ENCODE data around the gene ARHGAP15.

DNA sequence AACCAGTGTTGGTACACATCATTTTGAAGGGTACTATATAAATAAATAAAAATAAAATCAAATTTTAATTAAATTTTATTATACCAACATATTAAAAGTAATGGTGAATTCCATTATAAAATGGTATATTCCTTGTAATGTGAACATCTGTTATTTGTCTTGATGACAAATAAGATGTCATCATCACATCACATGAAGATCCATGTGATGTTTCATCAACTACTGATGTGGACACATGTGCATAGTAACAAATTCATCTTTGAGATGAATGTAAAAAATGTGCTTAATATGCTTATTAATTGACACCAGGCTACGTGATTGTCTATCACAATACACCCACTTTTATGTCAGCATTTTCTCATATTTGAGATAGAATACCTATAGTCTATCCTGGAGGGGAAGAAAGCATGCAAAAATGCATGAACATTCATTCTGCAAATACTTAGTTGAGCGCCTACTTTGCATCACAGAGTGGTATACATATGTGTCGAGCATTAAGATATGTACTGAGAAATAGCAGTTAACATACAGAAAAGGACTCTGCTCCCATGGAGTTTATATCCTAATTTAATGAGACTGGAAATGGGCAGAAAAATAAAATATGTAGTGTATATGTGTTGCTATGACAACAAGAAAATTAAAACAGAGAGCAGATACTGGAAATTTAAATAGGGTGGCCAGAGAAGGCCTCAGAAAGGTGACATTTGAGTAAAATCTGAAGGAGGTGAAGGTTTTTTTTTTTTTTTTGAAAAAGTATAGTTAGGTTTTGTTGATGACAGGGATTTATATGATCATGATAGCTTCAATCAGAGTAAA lies 281.1 kb downstream of the ARHGAP15 start:
- TF ChIP-seq EZH2 (IDR thresholded peaks at IDR 0.05; ENCODE audit: low read length, missing control alignments), result no peak
- TF ChIP-seq, protein P1, sequence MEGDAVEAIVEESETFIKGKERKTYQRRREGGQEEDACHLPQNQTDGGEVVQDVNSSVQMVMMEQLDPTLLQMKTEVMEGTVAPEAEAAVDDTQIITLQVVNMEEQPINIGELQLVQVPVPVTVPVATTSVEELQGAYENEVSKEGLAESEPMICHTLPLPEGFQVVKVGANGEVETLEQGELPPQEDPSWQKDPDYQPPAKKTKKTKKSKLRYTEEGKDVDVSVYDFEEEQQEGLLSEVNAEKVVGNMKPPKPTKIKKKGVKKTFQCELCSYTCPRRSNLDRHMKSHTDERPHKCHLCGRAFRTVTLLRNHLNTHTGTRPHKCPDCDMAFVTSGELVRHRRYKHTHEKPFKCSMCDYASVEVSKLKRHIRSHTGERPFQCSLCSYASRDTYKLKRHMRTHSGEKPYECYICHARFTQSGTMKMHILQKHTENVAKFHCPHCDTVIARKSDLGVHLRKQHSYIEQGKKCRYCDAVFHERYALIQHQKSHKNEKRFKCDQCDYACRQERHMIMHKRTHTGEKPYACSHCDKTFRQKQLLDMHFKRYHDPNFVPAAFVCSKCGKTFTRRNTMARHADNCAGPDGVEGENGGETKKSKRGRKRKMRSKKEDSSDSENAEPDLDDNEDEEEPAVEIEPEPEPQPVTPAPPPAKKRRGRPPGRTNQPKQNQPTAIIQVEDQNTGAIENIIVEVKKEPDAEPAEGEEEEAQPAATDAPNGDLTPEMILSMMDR (conservative IDR thresholded peaks at IDR 0.05 in 1 of 2, IDR thresholded peaks at IDR 0.05 in 1 of 2; ENCODE audit: low read depth in 1 of 2, low read length in 2 of 2), result no peak

Data from fibroblast of lung (primary cell).